ACC112 (cell line): ENCODE data around the gene SRBD1.

Experiments used
- H2AFZ ChIP-seq: fragments of 200-600 bp; sonication (generic); one replicate; pipeline ENCODE4 v1.6.0; 2017; ENCODE audit warnings: antibody characterized with exemption, low read length; ENCODE audit not compliant: unreplicated experiment
- H3K27ac ChIP-seq: fragments of 200-600 bp; sonication (generic); 2 replicates; pipeline ENCODE4 v1.5.1; 2014; ENCODE audit warnings: low read depth, mild to moderate bottlenecking, antibody characterized with exemption, low read length, moderate library complexity
- H3K27me3 ChIP-seq: fragments of 200-600 bp; sonication (generic); 2 replicates; pipeline ENCODE4 v1.6.1; 2014; ENCODE audit warnings: mild to moderate bottlenecking, antibody characterized with exemption, low read length, moderate library complexity, mixed read lengths; ENCODE audit not compliant: insufficient read depth
- H3K36me3 ChIP-seq: fragments of 200-600 bp; sonication (generic); 2 replicates; pipeline ENCODE4 v1.6.1; 2016; ENCODE audit warnings: mild to moderate bottlenecking, antibody characterized with exemption, low read length, moderate library complexity, mixed read lengths; ENCODE audit not compliant: insufficient read depth
- H3K4me1 ChIP-seq: fragments of 200-600 bp; sonication (generic); one replicate; pipeline ENCODE4 v1.6.1; 2016; ENCODE audit warnings: low read length, mixed read lengths; ENCODE audit not compliant: insufficient read depth, unreplicated experiment, control insufficient read depth
- H3K4me3 ChIP-seq: fragments of 200-600 bp; sonication (generic); 2 replicates; pipeline ENCODE4 v1.5.1; 2014; ENCODE audit warnings: mild to moderate bottlenecking, low read depth, low read length
- H3K79me2 ChIP-seq: fragments of 200-600 bp; sonication (generic); one replicate; pipeline ENCODE4 v1.6.0; 2016; ENCODE audit warnings: low read length; ENCODE audit not compliant: control insufficient read depth, unreplicated experiment, insufficient read depth

The SRBD1 gene

GRCh38 chr2:45343251-45344017 lies 267.6 kb downstream of the SRBD1 start:
- Histone ChIP-seq H3K36me3 (no peaks in the 10 kb centered on the region), H2AFZ (no peak overlapping the region), H3K79me2 (no peaks in the 10 kb centered on the region), H3K4me3 (no peak overlapping the region), H3K27me3 (no peaks in the 10 kb centered on the region), H3K4me1 (peaks cover 6% of the 10 kb centered on the region), H3K27ac (no peak overlapping the region)

GRCh38 chr2:45340318-45340717 lies 270.7 kb downstream of the SRBD1 start:
- H3K27me3 ChIP-seq, result no peaks in the 10 kb centered on the region
- no peak overlapping the region for H3K27ac ChIP-seq
- H3K4me1 ChIP-seq, result no peaks in the 10 kb centered on the region
- H2AFZ ChIP-seq, result no peak overlapping the region
- no peaks in the 10 kb centered on the region for H3K36me3 ChIP-seq
- H3K4me3 ChIP-seq, result no peak overlapping the region
- H3K79me2 ChIP-seq, result no peaks in the 10 kb centered on the region

GRCh38 chr2:45339253-45339652 lies 271.8 kb downstream of the SRBD1 start:
- H2AFZ ChIP-seq, result no peak overlapping the region
- H3K36me3 ChIP-seq, result no peaks in the 10 kb centered on the region
- H3K79me2 ChIP-seq, result no peaks in the 10 kb centered on the region
- no peaks in the 10 kb centered on the region for H3K27me3 ChIP-seq
- no peaks in the 10 kb centered on the region for H3K4me1 ChIP-seq
- no peak overlapping the region for H3K4me3 ChIP-seq
- no peak overlapping the region for H3K27ac ChIP-seq
